Measurements from ENCODE around the gene MAGEA10. TPM values are rescaled to one million over a fixed set of nuclear protein-coding genes. Genes with fewer than 3 reads are reported as not detected.

The MAGEA10 gene
- total RNA-seq, 2 donors from 2014 or later, result not detected

DNA sequence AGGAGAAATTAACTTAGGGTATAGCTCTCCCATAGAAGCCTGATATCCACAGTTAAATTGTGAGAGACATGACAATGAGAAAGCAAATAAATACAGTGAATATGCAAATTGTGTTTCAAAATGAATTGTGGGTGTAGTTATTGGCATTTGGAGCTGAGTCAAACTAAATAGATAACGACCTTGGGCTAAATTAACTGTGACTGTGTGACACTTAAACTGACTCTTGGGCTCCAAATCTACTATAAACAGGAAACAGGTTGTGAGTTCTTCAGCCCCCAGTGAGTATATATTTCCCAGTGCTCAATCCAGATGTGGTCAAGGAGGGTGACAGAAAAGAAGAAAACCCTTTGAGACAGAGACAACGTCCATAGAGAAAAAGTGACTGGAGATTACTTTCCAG lies 11.3 kb upstream of the MAGEA10 start:
- no peak overlapping the region for H3K9ac ChIP-seq (ENCODE audit: extremely low read depth, low read length, poor library complexity, severe bottlenecking)
- H3K9me3 ChIP-seq (ENCODE audit: control insufficient read depth, low read length), result no peaks in the 10 kb centered on the region
- no peak for DNase-seq
- H3K36me3 ChIP-seq (ENCODE audit: control insufficient read depth, insufficient read depth, low read length), result no peaks in the 10 kb centered on the region
- Mint-ChIP-seq H3K36me3 (ENCODE audit: low read depth) (no peaks in the 10 kb centered on the region), H3K27ac (no peak overlapping the region), H3K9me3 (peaks cover 47% of the 10 kb centered on the region), H3K4me3 (no peak overlapping the region), H3K27me3 (ENCODE audit: insufficient read depth) (no peaks in the 10 kb centered on the region), H3K4me1 (peaks cover 4% of the 10 kb centered on the region)
- TF ChIP-seq, protein P1, sequence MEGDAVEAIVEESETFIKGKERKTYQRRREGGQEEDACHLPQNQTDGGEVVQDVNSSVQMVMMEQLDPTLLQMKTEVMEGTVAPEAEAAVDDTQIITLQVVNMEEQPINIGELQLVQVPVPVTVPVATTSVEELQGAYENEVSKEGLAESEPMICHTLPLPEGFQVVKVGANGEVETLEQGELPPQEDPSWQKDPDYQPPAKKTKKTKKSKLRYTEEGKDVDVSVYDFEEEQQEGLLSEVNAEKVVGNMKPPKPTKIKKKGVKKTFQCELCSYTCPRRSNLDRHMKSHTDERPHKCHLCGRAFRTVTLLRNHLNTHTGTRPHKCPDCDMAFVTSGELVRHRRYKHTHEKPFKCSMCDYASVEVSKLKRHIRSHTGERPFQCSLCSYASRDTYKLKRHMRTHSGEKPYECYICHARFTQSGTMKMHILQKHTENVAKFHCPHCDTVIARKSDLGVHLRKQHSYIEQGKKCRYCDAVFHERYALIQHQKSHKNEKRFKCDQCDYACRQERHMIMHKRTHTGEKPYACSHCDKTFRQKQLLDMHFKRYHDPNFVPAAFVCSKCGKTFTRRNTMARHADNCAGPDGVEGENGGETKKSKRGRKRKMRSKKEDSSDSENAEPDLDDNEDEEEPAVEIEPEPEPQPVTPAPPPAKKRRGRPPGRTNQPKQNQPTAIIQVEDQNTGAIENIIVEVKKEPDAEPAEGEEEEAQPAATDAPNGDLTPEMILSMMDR (conservative IDR thresholded peaks at IDR 0.05), result no peak
- no peak overlapping the region for H3K27ac ChIP-seq (ENCODE audit: low read depth, low read length)
- H3K4me3 ChIP-seq (ENCODE audit: low read length), result no peak overlapping the region
- H3K4me1 ChIP-seq (ENCODE audit: control insufficient read depth, insufficient read depth, low read length), result no peaks in the 10 kb centered on the region
- 86 to 100% methylated on average over 2 of the region's 2 CpGs for WGBS, 2 experiments (ENCODE audit: insufficient coverage in 1 of 2, insufficient read length in 1 of 2)
- no peaks in the 10 kb centered on the region for H3K27me3 ChIP-seq (ENCODE audit: control insufficient read depth, insufficient read depth, low read length, poor library complexity, severe bottlenecking)

DNA sequence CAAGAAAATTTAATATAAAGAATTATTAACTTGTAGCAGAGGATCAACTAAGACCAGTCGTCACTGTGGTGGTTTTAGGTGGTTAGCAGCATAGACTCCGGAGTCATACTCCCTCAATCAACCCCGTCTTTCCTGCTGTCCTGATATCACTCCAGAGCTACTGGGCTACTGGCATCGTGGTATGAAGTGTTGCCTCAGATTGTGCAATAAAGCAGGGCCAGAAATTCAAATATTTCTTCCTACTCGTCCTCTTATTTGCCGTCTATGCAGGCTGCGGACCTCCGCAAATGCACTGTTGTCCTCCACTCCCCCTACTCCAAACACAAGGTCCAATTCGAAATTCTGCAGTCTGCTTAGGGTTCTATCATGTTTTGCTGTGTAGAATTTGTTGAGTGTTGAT lies 1.2 kb upstream of the MAGEA10 start:
- Mint-ChIP-seq H3K27ac (no peak overlapping the region), H3K36me3 (ENCODE audit: low read depth) (no peaks in the 10 kb centered on the region), H3K27me3 (ENCODE audit: insufficient read depth) (peaks cover 4% of the 10 kb centered on the region), H3K4me1 (no peaks in the 10 kb centered on the region), H3K4me3 (no peak overlapping the region), H3K9me3 (peaks cover 36% of the 10 kb centered on the region)
- H3K27ac ChIP-seq (ENCODE audit: low read depth, low read length), result no peak overlapping the region
- no peaks in the 10 kb centered on the region for H3K4me1 ChIP-seq (ENCODE audit: control insufficient read depth, insufficient read depth, low read length)
- no peak overlapping the region for H3K9ac ChIP-seq (ENCODE audit: extremely low read depth, low read length, poor library complexity, severe bottlenecking)
- no peak overlapping the region for H3K4me3 ChIP-seq (ENCODE audit: low read length)
- 93% methylated on average over 8 of the region's 9 CpGs; no CpG with 5 or more reads in 1 of the 2 experiments for whole genome bisulfite sequencing, 2 experiments (ENCODE audit: insufficient coverage in 1 of 2, insufficient read length in 1 of 2)
- no peak for DNase-seq
- no peaks in the 10 kb centered on the region for H3K36me3 ChIP-seq (ENCODE audit: control insufficient read depth, insufficient read depth, low read length)
- TF ChIP-seq, protein P1 (conservative IDR thresholded peaks at IDR 0.05), result no peak
- no peaks in the 10 kb centered on the region for H3K27me3 ChIP-seq (ENCODE audit: control insufficient read depth, insufficient read depth, low read length, poor library complexity, severe bottlenecking)
- no peaks in the 10 kb centered on the region for H3K9me3 ChIP-seq (ENCODE audit: control insufficient read depth, low read length)

DNA sequence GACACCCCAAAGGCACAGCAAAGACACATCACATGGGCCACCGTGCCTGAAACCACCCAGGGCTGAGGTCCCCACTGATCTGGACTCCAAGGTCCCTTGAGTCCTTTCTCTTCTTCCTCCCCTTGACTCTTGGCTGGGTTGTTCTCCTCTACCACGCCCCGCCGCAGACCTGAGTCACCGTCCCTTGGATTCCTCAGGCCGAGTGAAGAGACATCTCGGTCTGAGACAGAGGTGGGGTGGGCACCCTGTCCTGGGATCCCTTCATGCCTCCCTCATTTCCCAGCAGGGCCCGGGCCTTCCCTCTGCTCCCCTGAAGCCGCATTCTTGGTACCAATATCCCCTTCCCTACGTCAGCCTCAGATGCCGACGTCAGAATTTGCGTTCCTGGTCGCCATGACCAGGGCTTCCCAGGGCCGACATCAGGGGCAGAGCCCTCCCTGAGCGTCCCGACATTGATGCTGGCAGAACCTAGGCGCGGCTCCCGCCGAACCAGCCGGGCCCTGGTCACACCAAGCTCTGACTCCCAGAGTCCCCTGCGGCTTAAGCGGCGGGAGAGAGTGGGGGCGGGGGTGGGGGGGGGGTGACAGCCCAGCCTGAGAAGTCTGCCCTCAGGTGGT lies 498 bp downstream of the MAGEA10 start:
- DNase-seq, result no peak
- Histone ChIP-seq H3K27me3 (ENCODE audit: control insufficient read depth, insufficient read depth, low read length, poor library complexity, severe bottlenecking) (no peaks in the 10 kb centered on the region), H3K4me1 (ENCODE audit: control insufficient read depth, insufficient read depth, low read length) (no peaks in the 10 kb centered on the region), H3K9ac (ENCODE audit: extremely low read depth, low read length, poor library complexity, severe bottlenecking) (no peak overlapping the region), H3K9me3 (ENCODE audit: control insufficient read depth, low read length) (no peaks in the 10 kb centered on the region), H3K36me3 (ENCODE audit: control insufficient read depth, insufficient read depth, low read length) (no peaks in the 10 kb centered on the region), H3K4me3 (ENCODE audit: low read length) (no peak overlapping the region), H3K27ac (ENCODE audit: low read depth, low read length) (no peak overlapping the region)
- Mint-ChIP-seq H3K27me3 (ENCODE audit: insufficient read depth) (peaks cover 4% of the 10 kb centered on the region), H3K4me3 (no peak overlapping the region), H3K9me3 (peaks cover 44% of the 10 kb centered on the region), H3K4me1 (no peaks in the 10 kb centered on the region), H3K27ac (no peak overlapping the region), H3K36me3 (ENCODE audit: low read depth) (no peaks in the 10 kb centered on the region)
- WGBS, 2 experiments (ENCODE audit: insufficient coverage in 1 of 2, insufficient read length in 1 of 2), result 93 to 95% methylated on average over 5 to 19 of the region's 26 CpGs
- TF ChIP-seq, protein P1 (conservative IDR thresholded peaks at IDR 0.05), result no peak
